Peyer's patch (tissue), 4 donors: ENCODE data around the gene HNRNPA3. TPM values are rescaled to one million over a fixed set of nuclear protein-coding genes. Genes with fewer than 3 reads are reported as not detected.
A peak's percentile ranks its signal among the peaks of the same experiment; 100 is the strongest.

Experiments used
- DNase-seq, 3 donors: peaks; one replicate each; pipeline ENCODE4 v3.0.0-alpha.2; 2017 to 2019
- H3K27ac ChIP-seq, 4 donors: fragments of 200-600 bp; sonication (generic); one replicate each; pipeline ENCODE4 v1.5.1; 2016 to 2019
- H3K27me3 ChIP-seq, 2 donors: fragments of 200-600 bp; sonication (generic); one replicate each; pipeline ENCODE4 v1.5.1; 2019
- H3K36me3 ChIP-seq, 3 donors: fragments of 200-600 bp; sonication (generic); one replicate each; pipeline ENCODE4 v1.5.1; 2016 to 2019
- H3K4me1 ChIP-seq, 4 donors: fragments of 200-600 bp; sonication (generic); one replicate each; pipeline ENCODE4 v1.5.1; 2016 to 2019
- H3K4me3 ChIP-seq, 4 donors: fragments of 200-600 bp; sonication (generic); 1 replicate in 3 of 4; 2 replicates in 1 of 4; pipeline ENCODE4 v1.5.1; 2016 to 2019; ENCODE audit warnings: mild to moderate bottlenecking in 1 of 4
- H3K9me3 ChIP-seq, 4 donors: fragments of 200-600 bp; sonication (generic); one replicate each; pipeline ENCODE4 v1.5.1; 2016 to 2019; ENCODE audit warnings: mild to moderate bottlenecking in 1 of 4
- POLR2A ChIP-seq, 2 donors: fragments of 450-650 bp; IDR thresholded peaks; one replicate each; pipeline ENCODE4 v1.5.1; 2017; ENCODE audit warnings: antibody characterized with exemption in 2 of 2, mild to moderate bottlenecking in 2 of 2, moderate library complexity in 2 of 2
- total RNA-seq, 4 donors: library from RNA; depleted of rRNA; stranded (reverse); fragments of >200 nt; gene quantifications; one replicate each; pipeline ENCODE4 v1.1.0, GENCODE V29; 2016
- TF ChIP-seq, protein P1 (sequence below), 6 experiments: fragments of 450-650 bp in 4 of 6; fragments of 200-600 bp in 2 of 6; sonication (generic) in 1 of 6; IDR thresholded peaks; one replicate each; pipeline ENCODE4 v1.5.1; 2017 to 2019; ENCODE audit warnings: antibody characterized with exemption in 6 of 6, mild to moderate bottlenecking in 3 of 6, moderate library complexity in 1 of 6

Gene HNRNPA3
- total RNA-seq, 4 donors from 2014 or later: 40.8 to 112 (median 60.5) TPM

DNA sequence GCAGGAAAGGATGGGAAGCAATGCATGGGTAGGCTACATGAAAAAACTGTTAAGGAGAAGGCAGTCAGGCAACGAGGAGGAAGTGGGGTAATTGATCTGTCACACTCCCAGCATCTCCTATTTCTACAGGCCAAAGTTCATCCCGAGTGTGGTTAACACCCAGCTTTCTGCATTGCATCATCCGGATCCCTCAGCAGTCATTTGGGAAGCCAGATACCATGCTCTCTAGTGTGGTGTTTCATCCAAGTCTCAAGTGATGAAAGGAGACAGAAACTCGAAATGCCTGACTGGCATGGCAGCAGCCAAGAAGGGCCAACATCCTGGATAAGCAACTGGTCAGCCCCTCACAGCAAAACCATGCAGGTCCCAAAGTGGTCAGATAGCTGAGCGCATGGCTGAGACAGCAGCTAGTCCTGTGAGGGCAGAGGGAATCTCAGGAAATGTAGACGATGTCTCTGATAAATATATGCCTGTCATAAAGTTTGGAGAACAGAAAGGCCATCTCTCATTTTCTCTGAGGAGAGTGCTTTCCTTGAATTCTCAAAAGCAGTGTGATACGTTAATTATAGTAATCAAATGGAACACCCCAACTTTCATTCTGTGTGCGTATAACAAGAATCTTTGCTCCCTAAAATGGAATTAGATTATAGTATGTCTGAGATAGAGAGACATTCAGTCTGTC is 24.8 kb upstream of the HNRNPA3 start:
- Histone ChIP-seq H3K9me3 (no peaks in the 10 kb centered on the region), H3K27me3 (no peaks in the 10 kb centered on the region), H3K4me3 (no peak overlapping the region), H3K36me3 (no peaks in the 10 kb centered on the region), H3K27ac (peak overlapping the region in 1 of 4 donors; percentile 62), H3K4me1 (no peaks in the 10 kb centered on the region)
- DNase-seq: peak in 1 of 3 donors; percentile 75
- TF ChIP-seq POLR2A (IDR thresholded peaks at IDR 0.05): no peak
- TF ChIP-seq, protein P1, sequence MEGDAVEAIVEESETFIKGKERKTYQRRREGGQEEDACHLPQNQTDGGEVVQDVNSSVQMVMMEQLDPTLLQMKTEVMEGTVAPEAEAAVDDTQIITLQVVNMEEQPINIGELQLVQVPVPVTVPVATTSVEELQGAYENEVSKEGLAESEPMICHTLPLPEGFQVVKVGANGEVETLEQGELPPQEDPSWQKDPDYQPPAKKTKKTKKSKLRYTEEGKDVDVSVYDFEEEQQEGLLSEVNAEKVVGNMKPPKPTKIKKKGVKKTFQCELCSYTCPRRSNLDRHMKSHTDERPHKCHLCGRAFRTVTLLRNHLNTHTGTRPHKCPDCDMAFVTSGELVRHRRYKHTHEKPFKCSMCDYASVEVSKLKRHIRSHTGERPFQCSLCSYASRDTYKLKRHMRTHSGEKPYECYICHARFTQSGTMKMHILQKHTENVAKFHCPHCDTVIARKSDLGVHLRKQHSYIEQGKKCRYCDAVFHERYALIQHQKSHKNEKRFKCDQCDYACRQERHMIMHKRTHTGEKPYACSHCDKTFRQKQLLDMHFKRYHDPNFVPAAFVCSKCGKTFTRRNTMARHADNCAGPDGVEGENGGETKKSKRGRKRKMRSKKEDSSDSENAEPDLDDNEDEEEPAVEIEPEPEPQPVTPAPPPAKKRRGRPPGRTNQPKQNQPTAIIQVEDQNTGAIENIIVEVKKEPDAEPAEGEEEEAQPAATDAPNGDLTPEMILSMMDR (IDR thresholded peaks at IDR 0.05): no peak

DNA sequence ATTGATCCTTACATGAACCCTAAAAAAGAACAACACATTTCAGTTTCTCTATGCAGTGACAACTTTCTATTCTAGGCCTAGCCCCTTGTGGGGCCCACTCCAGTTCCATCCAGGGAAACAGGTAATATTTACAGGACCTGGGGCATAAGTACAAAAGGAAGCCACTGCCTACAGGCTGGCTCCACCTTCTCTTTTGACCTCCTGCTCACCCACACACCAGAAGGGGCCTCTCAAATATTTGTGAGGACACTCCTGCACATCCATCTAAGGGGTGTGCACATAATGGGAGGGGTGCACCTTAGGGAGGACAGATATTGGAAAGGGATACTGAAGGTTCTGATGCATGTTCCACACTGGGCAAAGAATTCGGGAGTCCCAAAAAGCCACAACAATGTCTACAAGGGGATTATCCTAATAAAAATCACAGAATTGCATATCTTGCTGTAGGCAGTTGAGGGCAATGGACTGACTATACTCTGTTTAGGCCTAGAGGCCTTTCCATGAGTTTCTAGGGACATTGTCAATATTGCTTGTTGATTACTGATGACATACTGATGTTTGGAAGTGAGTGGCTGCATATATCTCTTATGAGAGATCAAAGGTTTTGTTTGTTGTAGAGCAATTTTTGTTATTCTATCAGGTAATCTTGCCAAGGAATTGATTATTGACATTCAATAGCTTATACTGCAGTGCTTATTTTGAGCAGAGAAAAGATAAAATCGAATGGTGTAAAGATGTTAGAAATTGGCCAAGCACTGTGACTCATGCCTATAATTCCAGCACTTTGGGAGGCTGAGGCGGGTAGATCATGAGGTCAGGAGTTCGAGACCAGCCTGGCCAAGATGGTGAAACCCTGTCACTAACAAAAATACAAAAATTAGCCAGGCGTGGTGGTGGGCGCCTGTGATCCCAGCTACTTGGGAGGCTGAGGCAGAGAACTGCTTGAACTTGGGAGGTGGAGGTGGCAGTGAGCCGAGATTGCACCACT is 23.8 kb upstream of the HNRNPA3 start:
- no peak overlapping the region for H3K4me3 ChIP-seq
- H3K9me3 ChIP-seq: no peaks in the 10 kb centered on the region
- H3K27ac ChIP-seq: peak overlapping the region in 1 of 4 donors; percentile 62
- H3K27me3 ChIP-seq: no peaks in the 10 kb centered on the region
- DNase-seq: no peak
- H3K36me3 ChIP-seq: no peaks in the 10 kb centered on the region
- H3K4me1 ChIP-seq: no peaks in the 10 kb centered on the region
- no peak for TF ChIP-seq POLR2A (IDR thresholded peaks at IDR 0.05)
- TF ChIP-seq, protein P1 (IDR thresholded peaks at IDR 0.05): no peak

DNA sequence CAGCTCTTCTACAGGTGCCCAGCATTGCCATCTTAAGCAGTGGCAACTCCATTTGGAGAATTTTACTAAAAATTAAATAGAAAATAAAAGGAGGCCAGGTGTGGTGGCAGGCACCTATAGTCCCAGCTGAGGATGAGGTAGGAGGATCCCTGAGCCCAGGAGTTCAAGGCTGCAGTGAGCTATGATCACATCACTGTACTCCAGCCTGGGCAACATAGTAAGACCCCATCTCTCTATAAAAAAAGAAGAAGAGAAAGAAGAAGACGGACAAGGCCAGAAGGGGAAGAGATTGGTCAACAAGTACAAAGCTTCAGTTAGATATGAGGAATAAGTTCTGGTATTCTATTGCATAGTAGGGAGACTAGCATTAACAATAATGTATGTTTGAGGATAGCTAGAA is 21.7 kb upstream of the HNRNPA3 start:
- TF ChIP-seq POLR2A (IDR thresholded peaks at IDR 0.05): no peak
- TF ChIP-seq, protein P1 (IDR thresholded peaks at IDR 0.05): no peak

DNA sequence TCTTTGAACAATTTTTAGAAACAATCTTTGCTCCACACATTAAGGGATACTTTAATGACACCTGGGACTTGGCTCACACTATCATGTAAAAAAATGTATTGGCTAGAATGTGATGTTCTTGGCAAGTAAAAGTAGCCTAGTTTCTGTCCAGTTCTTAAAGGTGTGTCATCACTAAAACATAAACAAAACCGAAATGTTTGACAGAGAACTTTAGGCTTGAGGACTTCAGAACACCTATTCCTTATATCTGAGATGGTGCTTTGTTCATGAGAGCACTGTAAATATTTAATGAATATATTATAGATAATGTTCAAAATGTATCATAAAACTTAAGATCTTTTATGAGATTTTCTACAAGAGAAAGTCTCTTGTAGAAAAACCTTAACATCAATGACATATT is 19.8 kb upstream of the HNRNPA3 start:
- no peaks in the 10 kb centered on the region for H3K36me3 ChIP-seq
- no peaks in the 10 kb centered on the region for H3K27me3 ChIP-seq
- no peak overlapping the region for H3K27ac ChIP-seq
- no peaks in the 10 kb centered on the region for H3K9me3 ChIP-seq
- no peaks in the 10 kb centered on the region for H3K4me1 ChIP-seq
- TF ChIP-seq, protein P1 (IDR thresholded peaks at IDR 0.05): no peak
- TF ChIP-seq POLR2A (IDR thresholded peaks at IDR 0.05): no peak
- DNase-seq: no peak
- no peak overlapping the region for H3K4me3 ChIP-seq

More for the DNA sequence above, 21.7 kb upstream of the HNRNPA3 start:
- Histone ChIP-seq H3K27ac (no peak overlapping the region), H3K36me3 (no peaks in the 10 kb centered on the region), H3K27me3 (no peaks in the 10 kb centered on the region), H3K9me3 (no peaks in the 10 kb centered on the region), H3K4me1 (no peaks in the 10 kb centered on the region), H3K4me3 (no peak overlapping the region)
- no peak for DNase-seq

DNA sequence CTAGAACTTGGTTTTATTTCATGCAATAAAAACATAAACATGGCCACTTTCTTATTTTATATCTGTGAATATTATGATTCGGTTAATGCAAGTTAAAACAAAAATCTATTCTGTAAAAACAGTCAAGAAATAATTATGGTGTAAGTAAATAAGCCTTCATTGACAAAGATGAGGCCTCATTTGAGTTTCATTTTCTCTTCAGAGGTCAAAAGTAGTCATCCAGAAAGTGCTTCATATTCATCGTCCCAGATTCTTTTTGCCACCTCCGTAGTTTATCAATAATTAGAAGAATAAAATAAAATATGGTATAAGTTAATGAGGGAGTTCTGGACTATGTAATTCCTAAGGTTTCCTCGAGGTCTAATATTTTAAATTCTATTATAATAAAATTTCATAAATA is 19.4 kb upstream of the HNRNPA3 start:
- Histone ChIP-seq H3K36me3 (no peaks in the 10 kb centered on the region), H3K9me3 (no peaks in the 10 kb centered on the region), H3K4me1 (no peaks in the 10 kb centered on the region), H3K27me3 (no peaks in the 10 kb centered on the region), H3K27ac (no peak overlapping the region), H3K4me3 (no peak overlapping the region)
- DNase-seq: no peak
- TF ChIP-seq, protein P1 (IDR thresholded peaks at IDR 0.05): no peak
- no peak for TF ChIP-seq POLR2A (IDR thresholded peaks at IDR 0.05)
